ENCODE data around the gene SHE.

Gene SHE

GRCh38 chr1:154476791-154477190 is 25.4 kb downstream of the SHE start:
- no peak for DNase-seq

- DNase-seq, result no peak
Measured at GRCh38 chr1:154474802-154475201, 27.4 kb downstream of the SHE start.

GRCh38 chr1:154471304-154471703 is 30.9 kb downstream of the SHE start:
- no peak for DNase-seq

GRCh38 chr1:154469844-154470560 is 32.2 kb downstream of the SHE start:
- DNase-seq, result no peak

GRCh38 chr1:154468535-154469250 is 33.5 kb downstream of the SHE start:
- no peak for DNase-seq

- no peak for DNase-seq
Measured at GRCh38 chr1:154467434-154468102, 34.6 kb downstream of the SHE start.

GRCh38 chr1:154466921-154467417 is 35.2 kb downstream of the SHE start:
- DNase-seq, result no peak

- DNase-seq, result no peak
Measured at GRCh38 chr1:154466206-154466605, 36.0 kb downstream of the SHE start.

- DNase-seq, result no peak
Measured at GRCh38 chr1:154465621-154466195, 36.5 kb downstream of the SHE start.

- DNase-seq, result no peak
Measured at GRCh38 chr1:154463512-154463990, 38.7 kb downstream of the SHE start.

GRCh38 chr1:154460695-154461260 is 41.4 kb downstream of the SHE start:
- no peak for DNase-seq

GRCh38 chr1:154459080-154459479 is 43.1 kb downstream of the SHE start:
- no peak for DNase-seq

- no peak for DNase-seq
Measured at GRCh38 chr1:154456631-154457030, 45.6 kb downstream of the SHE start.

- DNase-seq, result no peak
Measured at GRCh38 chr1:154454386-154455120, 47.7 kb downstream of the SHE start.

- DNase-seq, result no peak
Measured at GRCh38 chr1:154453574-154454352, 48.4 kb downstream of the SHE start.

GRCh38 chr1:154453161-154453560 is 49.1 kb downstream of the SHE start:
- no peak for DNase-seq

GRCh38 chr1:154448331-154448811 is 53.8 kb downstream of the SHE start:
- DNase-seq, result no peak

GRCh38 chr1:154446789-154447188 is 55.4 kb downstream of the SHE start:
- DNase-seq, result no peak

GRCh38 chr1:154446292-154446691 is 55.9 kb downstream of the SHE start:
- DNase-seq, result no peak

GRCh38 chr1:154445040-154445472 is 57.2 kb downstream of the SHE start:
- no peak for DNase-seq
